AG04450 (cell line): ENCODE measurements around the gene FAM228A. TPM values are rescaled to one million over a fixed set of nuclear protein-coding genes. Genes with fewer than 3 reads are reported as not detected.

Source experiments
- CTCF ChIA-PET: fragments of 300-600, 350-600 bp; formaldehyde crosslinking; extraction: SDS; loops from one replicate; lab custom pipeline; 2022; ENCODE audit warnings: antibody characterized with exemption, inconsistent platforms; lab: Charles Lee
- POLR2A ChIA-PET: fragments of 350-600 bp; formaldehyde crosslinking; extraction: SDS; loops from one replicate; lab custom pipeline; 2021; ENCODE audit warnings: antibody characterized with exemption, inconsistent platforms; lab: Yijun Ruan, JAX
- DNase-seq: peaks from one replicate; pipeline ENCODE4 v3.0.0-alpha.2; 2011; ENCODE audit warnings: low read depth, low spot score
- H3K27ac ChIP-seq: one replicate; pipeline ENCODE4 v1.5.1; 2012; ENCODE audit warnings: low read depth, low read length, control low read depth
- H3K27me3 ChIP-seq: one replicate; pipeline ENCODE4 v1.6.0; 2012; ENCODE audit warnings: low read length; ENCODE audit not compliant: control insufficient read depth, insufficient read depth
- H3K4me3 ChIP-seq: 2 replicates; pipeline ENCODE4 v1.5.1; 2011; ENCODE audit warnings: mild to moderate bottlenecking, low read depth, low read length, control low read depth
- H3K9me3 ChIP-seq: 2 replicates; pipeline ENCODE4 v1.5.1; 2012; ENCODE audit warnings: low read length; ENCODE audit not compliant: control insufficient read depth, insufficient read depth
- CTCF ChIP-seq: IDR thresholded peaks from 2 replicates; pipeline ENCODE4 v1.5.1; 2011; ENCODE audit warnings: low read depth, low read length, control low read depth, inconsistent platforms
- polyA plus RNA-seq: library from polyadenylated mRNA; depleted of rRNA; stranded (reverse); fragments of >200 nt; gene quantifications from 2 replicates; pipeline ENCODE4 v1.2.3, GENCODE V29; 2011

The FAM228A gene
- polyA plus RNA-seq, 1 experiment: 0.07 TPM

GRCh38 chr2:24169023-24169422 lies 5.8 kb upstream of the FAM228A start:
- DNase-seq: no peak
- H3K27ac ChIP-seq: no peak overlapping the region
- no peak for TF ChIP-seq CTCF
- H3K9me3 ChIP-seq: no peaks in the 10 kb centered on the region; the same call in 1 of the 2 replicates
- no peak overlapping the region for H3K4me3 ChIP-seq
- no peaks in the 10 kb centered on the region for H3K27me3 ChIP-seq
- ChIA-PET CTCF (no interaction called here), POLR2A (no interaction called here)

- peaks cover 3% of the 10 kb centered on the region for H3K27me3 ChIP-seq
- POLR2A ChIA-PET: no interaction called here
- peak overlapping the region; percentile 14; the same call in 1 of the 2 replicates for H3K4me3 ChIP-seq
- CTCF ChIA-PET: interaction anchor here (0.6 kb wide), 1 partner anchor 9 kb away, joined by 4 read pairs; no protein-coding TSS in a partner anchor
- DNase-seq: no peak
- H3K27ac ChIP-seq: no peak overlapping the region
- TF ChIP-seq CTCF: peak; percentile 24; the same call in 1 of the 2 replicates
- H3K9me3 ChIP-seq: peaks cover 8% of the 10 kb centered on the region; the same call in 1 of the 2 replicates
Observed at GRCh38 chr2:24175631-24176187, 856 bp downstream of the FAM228A start.

GRCh38 chr2:24176326-24176725 lies 1.5 kb downstream of the FAM228A start:
- DNase-seq: no peak
- Histone ChIP-seq H3K27ac (no peak overlapping the region), H3K4me3 (no peak overlapping the region), H3K9me3 (peaks cover 8% of the 10 kb centered on the region; the same call in 1 of the 2 replicates), H3K27me3 (peaks cover 3% of the 10 kb centered on the region)
- TF ChIP-seq CTCF: no peak
- POLR2A ChIA-PET: no interaction called here
- CTCF ChIA-PET: interaction anchor here (0.6 kb wide), 1 partner anchor 8 kb away, joined by 4 read pairs; no protein-coding TSS in a partner anchor

GRCh38 chr2:24179683-24180082 lies 4.8 kb downstream of the FAM228A start:
- no peak for TF ChIP-seq CTCF
- no peak for DNase-seq
- H3K4me3 ChIP-seq: no peak overlapping the region
- peaks cover 2% of the 10 kb centered on the region for H3K27me3 ChIP-seq
- ChIA-PET CTCF (no interaction called here), POLR2A (no interaction called here)
- no peak overlapping the region for H3K27ac ChIP-seq
- H3K9me3 ChIP-seq: peaks cover 4% of the 10 kb centered on the region; the same call in 1 of the 2 replicates

GRCh38 chr2:24181849-24182248 lies 7.0 kb downstream of the FAM228A start:
- POLR2A ChIA-PET: interaction anchor here (0.6 kb wide), 1 partner anchor 1040 kb away, joined by 3 read pairs; no protein-coding TSS in a partner anchor
- no peak overlapping the region for H3K4me3 ChIP-seq

More at GRCh38 chr2:24181849-24182248, 7.0 kb downstream of the FAM228A start:
- no peak overlapping the region for H3K27ac ChIP-seq
- no peak for DNase-seq
- TF ChIP-seq CTCF: no peak
- H3K9me3 ChIP-seq: no peaks in the 10 kb centered on the region
- CTCF ChIA-PET: no interaction called here
- no peaks in the 10 kb centered on the region for H3K27me3 ChIP-seq
